HuH-7 (cell line): ENCODE results near the gene PDE8A.
"Not testable (repeated sequence)": the region's sequence is repeated elsewhere in the genome, so short reads cannot be mapped to it uniquely, and the experiment has no call there.

Experiments used
- DNase-seq: peaks from one replicate; pipeline ENCODE4 v3.0.0; 2011; ENCODE audit warnings: low spot score

The PDE8A gene

GRCh38 chr15:85174521-85174920, 192.9 kb downstream of the PDE8A start:
- no peak for DNase-seq

DNA sequence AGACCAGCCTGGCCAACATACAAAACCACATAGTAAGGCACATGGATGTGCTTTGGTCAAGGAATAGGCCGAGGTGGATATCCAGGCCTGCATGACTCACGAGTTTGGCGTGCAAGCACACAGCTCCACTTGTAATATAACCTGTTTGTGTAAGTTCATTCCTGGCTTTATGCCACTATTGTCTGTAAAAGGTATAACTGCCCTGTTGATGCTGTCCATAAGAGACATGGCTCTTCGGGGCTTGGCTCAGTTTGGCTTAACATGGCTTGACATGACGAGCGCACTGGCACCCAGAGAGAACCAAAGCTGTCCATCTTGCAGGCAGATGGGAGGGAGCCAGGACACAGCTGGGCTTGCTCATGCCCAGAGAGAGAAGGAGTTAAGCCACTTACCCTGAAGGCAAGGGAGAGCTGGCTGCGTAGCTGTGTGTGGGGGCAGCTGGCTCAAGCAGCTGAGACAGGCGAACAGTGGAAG, 195.4 kb downstream of the PDE8A start:
- DNase-seq = not testable (repeated sequence)

- no peak for DNase-seq
Observed at GRCh38 chr15:85178308-85178707, 196.7 kb downstream of the PDE8A start.

DNA sequence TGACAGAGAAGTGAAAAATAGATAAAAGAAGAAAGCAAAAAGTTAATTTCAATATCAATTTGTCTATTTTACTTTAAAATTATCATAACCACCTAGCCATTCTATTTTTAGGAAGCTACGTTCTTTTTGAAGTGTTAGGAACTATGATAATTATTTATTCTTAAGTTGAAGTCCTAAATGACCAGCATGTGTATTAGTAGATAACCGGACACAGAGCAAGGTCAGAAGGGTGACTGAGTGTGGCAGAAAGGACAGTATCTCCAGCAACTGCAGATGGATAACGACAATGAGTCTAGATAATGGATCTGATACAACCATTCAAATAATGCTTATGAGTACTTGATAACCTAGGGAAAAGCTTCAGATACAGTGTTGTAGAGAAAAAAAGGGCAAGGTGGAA, 198.0 kb downstream of the PDE8A start:
- DNase-seq = no peak

GRCh38 chr15:85185350-85185749, 203.7 kb downstream of the PDE8A start:
- DNase-seq = not testable (repeated sequence)

GRCh38 chr15:85188171-85188577, 206.5 kb downstream of the PDE8A start:
- not testable (repeated sequence) for DNase-seq
